ENCODE measurements around the gene GALR2. TPM values are rescaled to one million over a fixed set of nuclear protein-coding genes. Genes with fewer than 3 reads are reported as not detected.

The GALR2 gene
- total and polyA plus RNA-seq, 10 of the 15 experiments (the other 5 are each of a cell fraction or from before 2014, with no cell fraction given) = 0.06 to 1.2 (median 0.22) TPM; not detected in 5

DNA sequence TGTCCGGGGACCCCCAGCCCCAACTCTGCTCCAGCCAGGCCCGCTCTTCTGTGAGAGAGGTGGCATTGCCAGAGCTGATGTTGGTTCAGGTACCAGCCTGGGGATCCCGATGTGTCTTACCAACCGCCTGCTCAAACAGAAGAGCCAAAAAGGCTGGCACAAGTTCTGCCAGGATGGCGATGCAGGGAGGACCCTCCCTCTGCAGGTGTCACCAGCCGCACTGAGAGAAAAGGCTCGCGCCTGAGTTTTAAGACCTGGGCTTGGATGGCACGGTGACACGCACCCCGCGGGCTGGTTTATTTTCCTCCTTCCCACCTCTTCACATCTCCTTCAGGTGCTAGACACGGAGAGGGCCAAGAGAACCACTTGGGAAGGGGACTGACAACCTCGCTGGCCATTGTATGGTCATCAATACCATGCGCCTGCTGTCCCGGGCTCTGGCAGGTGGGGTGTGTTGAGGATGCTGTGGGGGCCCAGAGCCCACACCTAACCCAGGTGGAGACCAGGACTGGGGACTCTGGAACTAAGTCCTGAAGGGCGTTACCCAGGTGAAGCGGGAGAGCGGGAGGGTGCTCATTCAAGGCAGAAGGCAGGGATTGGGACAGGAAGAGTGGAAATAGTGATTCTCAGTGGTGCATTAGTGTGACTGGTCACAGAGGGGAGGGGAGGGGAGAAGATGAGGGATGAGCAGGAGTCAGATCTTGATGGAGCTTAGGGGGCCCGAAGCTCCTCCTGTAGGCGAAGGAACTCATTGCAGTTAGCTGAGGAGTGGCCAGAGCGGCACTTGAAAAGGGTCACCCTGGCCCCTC, 50.2 kb downstream of the GALR2 start:
- ChIA-PET CTCF (interaction anchor here (0.5 to 18.3 kb wide), 21 partner anchors 9 to 175 kb away, joined by 3 to 316 read pairs (median 5); no protein-coding TSS in a partner anchor), POLR2A (interaction anchor here (2.8 kb wide), 1 partner anchor 55 kb away, joined by 11 read pairs; no protein-coding TSS in a partner anchor), RAD21 (ENCODE audit: unreplicated experiment) (interaction anchor here (0.7 to 9.9 kb wide), 10 partner anchors 33 to 156 kb away, joined by 3 to 149 read pairs (median 12); partner anchors contain the start of gene UBALD2), SMC1A (ENCODE audit: uncharacterized antibody, unreplicated experiment) (interaction anchor here (0.6 to 9.0 kb wide), 13 partner anchors 9 to 171 kb away, joined by 3 to 77 read pairs (median 5); no protein-coding TSS in a partner anchor)
- ATAC-seq = 0 out of 3 replicates have a peak, but pooled peaks have one; percentile 6
- Histone ChIP-seq H3K4me2 (ENCODE audit: control insufficient read depth, insufficient read depth) (no peak overlapping the region), H2AFZ (ENCODE audit: control insufficient read depth, low read depth, low read length) (no peak overlapping the region), H3K79me2 (ENCODE audit: control insufficient read depth, insufficient read depth, low read length) (no peaks in the 10 kb centered on the region), H3K27ac (ENCODE audit: control insufficient read depth, insufficient read depth) (no peak overlapping the region), H3K4me3 (no peak overlapping the region), H4K20me1 (ENCODE audit: control insufficient read depth, insufficient read depth) (no peaks in the 10 kb centered on the region), H3K27me3 (replicated peaks in 1 of 2; ENCODE audit: control insufficient read depth in 2 of 2, insufficient read depth in 2 of 2, low read length in 1 of 2) (no peaks in the 10 kb centered on the region), H3K9ac (ENCODE audit: control insufficient read depth, insufficient read depth, low read length) (no peak overlapping the region), H3K9me3 (replicated peaks; ENCODE audit: control insufficient read depth, insufficient read depth, low read length) (no peaks in the 10 kb centered on the region), H3K36me3 (ENCODE audit: control insufficient read depth in 2 of 2, insufficient read depth in 2 of 2, low read length in 1 of 2) (no peaks in the 10 kb centered on the region), H3K4me1 (ENCODE audit: control insufficient read depth, insufficient read depth, low read length) (peaks cover 6% of the 10 kb centered on the region)
- FAIRE-seq = no peak
- intact Hi-C loops (cut with micrococcal nuclease; ENCODE audit: unreplicated experiment) = loop anchor here (10.0 kb wide), 1 partner anchor 260 kb away; the partner anchor contains the start of gene SPHK1
- TF ChIP-seq STAT1 (conservative IDR thresholded peaks at IDR 0.05) = no peak
- TF ChIP-seq, protein P1, sequence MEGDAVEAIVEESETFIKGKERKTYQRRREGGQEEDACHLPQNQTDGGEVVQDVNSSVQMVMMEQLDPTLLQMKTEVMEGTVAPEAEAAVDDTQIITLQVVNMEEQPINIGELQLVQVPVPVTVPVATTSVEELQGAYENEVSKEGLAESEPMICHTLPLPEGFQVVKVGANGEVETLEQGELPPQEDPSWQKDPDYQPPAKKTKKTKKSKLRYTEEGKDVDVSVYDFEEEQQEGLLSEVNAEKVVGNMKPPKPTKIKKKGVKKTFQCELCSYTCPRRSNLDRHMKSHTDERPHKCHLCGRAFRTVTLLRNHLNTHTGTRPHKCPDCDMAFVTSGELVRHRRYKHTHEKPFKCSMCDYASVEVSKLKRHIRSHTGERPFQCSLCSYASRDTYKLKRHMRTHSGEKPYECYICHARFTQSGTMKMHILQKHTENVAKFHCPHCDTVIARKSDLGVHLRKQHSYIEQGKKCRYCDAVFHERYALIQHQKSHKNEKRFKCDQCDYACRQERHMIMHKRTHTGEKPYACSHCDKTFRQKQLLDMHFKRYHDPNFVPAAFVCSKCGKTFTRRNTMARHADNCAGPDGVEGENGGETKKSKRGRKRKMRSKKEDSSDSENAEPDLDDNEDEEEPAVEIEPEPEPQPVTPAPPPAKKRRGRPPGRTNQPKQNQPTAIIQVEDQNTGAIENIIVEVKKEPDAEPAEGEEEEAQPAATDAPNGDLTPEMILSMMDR (IDR thresholded peaks at IDR 0.05 in 2 of 3, conservative IDR thresholded peaks at IDR 0.05 in 1 of 3; ENCODE audit: control insufficient read depth in 2 of 3, extremely low read depth in 1 of 3, insufficient read depth in 1 of 3, low read depth in 3 of 3, low read length in 3 of 3) = peak; percentile 0 to 48 (median 28); a peak in 1 of 6 replicates
- no peak for TF ChIP-seq SMAD5 (IDR thresholded peaks at IDR 0.05; ENCODE audit: low read depth)
- TF ChIP-seq RAD21 (IDR thresholded peaks at IDR 0.05; ENCODE audit: insufficient read depth, low read depth, low read length) = 0 out of 2 replicates have a peak, but pooled peaks have one; percentile 14
- 86% methylated on average over 22 of the region's 22 CpGs for WGBS (ENCODE audit: insufficient coverage, insufficient replicate concordance, low lambda C conversion rate, missing lambda C conversion rate)
- BruUV-seq (replicated peaks) = no TSS peak
- no peak for DNase-seq (ENCODE audit: low read depth, low spot score)
- in situ Hi-C loops (cut with MboI) = loop anchor here (5.0 kb wide), 1 partner anchor 158 kb away; no protein-coding TSS in a partner anchor

All from GM12878 (cell line).